WTC11 (cell line): Measurements from ENCODE around the gene CAMKMT. TPM values are rescaled to one million over a fixed set of nuclear protein-coding genes. Genes with fewer than 3 reads are reported as not detected.

ENCODE experiments used
- ATAC-seq: fragments of 200-7000 bp; cut with Tn5 transposase; 2 replicates; pipeline ENCODE4 v1.10.0; 2021; ENCODE audit warnings: mild to moderate bottlenecking, moderate library complexity
- CTCF ChIA-PET: fragments of 300-600 bp; sonication (Branson Sonifier 250); formaldehyde crosslinking; loops from one replicate; lab custom pipeline; 2021; ENCODE audit warnings: antibody characterized with exemption; lab: Charles Lee
- POLR2A ChIA-PET: fragments of 350-600 bp; sonication (Branson Sonifier 250); formaldehyde crosslinking; loops from one replicate; lab custom pipeline; 2021; ENCODE audit warnings: antibody characterized with exemption; lab: Charles Lee
- DNase-seq: peaks from one replicate; pipeline ENCODE4 v3.0.0; 2021; ENCODE audit warnings: low spot score
- H3K27ac Mint-ChIP-seq: 2 replicates; pipeline ENCODE4 v1.8.0; 2021; ENCODE audit warnings: mixed read lengths
- H3K27me3 Mint-ChIP-seq: 2 replicates; pipeline ENCODE4 v1.8.0; 2021; ENCODE audit warnings: low read depth, mild to moderate bottlenecking, moderate library complexity, mixed read lengths
- H3K36me3 Mint-ChIP-seq: 2 replicates; pipeline ENCODE4 v1.8.0; 2021; ENCODE audit warnings: mixed read lengths
- H3K4me1 Mint-ChIP-seq: 2 replicates; pipeline ENCODE4 v1.8.0; 2022; ENCODE audit warnings: mixed read lengths
- H3K4me3 Mint-ChIP-seq: 2 replicates; pipeline ENCODE4 v1.8.0; 2021; ENCODE audit warnings: mild to moderate bottlenecking, moderate library complexity, mixed read lengths
- H3K9me3 Mint-ChIP-seq: 2 replicates; pipeline ENCODE4 v1.8.0; 2021; ENCODE audit warnings: mixed read lengths
- FOXJ3 ChIP-seq: sonication (generic); formaldehyde crosslinking; IDR thresholded peaks from 2 replicates; pipeline ENCODE4 v1.9.0; 2021; ENCODE audit warnings: missing genetic modification reagents, mild to moderate bottlenecking, borderline replicate concordance
- FOXK1 ChIP-seq: sonication (generic); formaldehyde crosslinking; IDR thresholded peaks from 2 replicates; pipeline ENCODE4 v1.8.0; 2022; ENCODE audit warnings: mild to moderate bottlenecking, moderate library complexity, missing genetic modification reagents
- GABPB1 ChIP-seq: sonication (generic); formaldehyde crosslinking; IDR thresholded peaks from 2 replicates; pipeline ENCODE4 v1.8.1; 2023; ENCODE audit warnings: mild to moderate bottlenecking, missing genetic modification reagents
- HMGA2 ChIP-seq: fragments of 250-450 bp; sonication (Bioruptor Pico); IDR thresholded peaks from 2 replicates; pipeline ENCODE4 v1.4.0; 2021; ENCODE audit warnings: mild to moderate bottlenecking, moderate library complexity
- IRF2 ChIP-seq: sonication (generic); formaldehyde crosslinking; IDR thresholded peaks from 2 replicates; pipeline ENCODE4 v1.8.0; 2022; ENCODE audit warnings: low read depth, missing genetic modification reagents, borderline replicate concordance
- JAZF1 ChIP-seq: fragments of 250-450 bp; sonication (Bioruptor Pico); IDR thresholded peaks from 2 replicates; pipeline ENCODE4 v1.9.0; 2021; ENCODE audit warnings: moderate library complexity, mild to moderate bottlenecking, inconsistent platforms
- JUN ChIP-seq: sonication (generic); formaldehyde crosslinking; IDR thresholded peaks from 2 replicates; pipeline ENCODE4 v1.8.0; 2023; ENCODE audit warnings: mild to moderate bottlenecking, missing genetic modification reagents
- MYBL2 ChIP-seq: sonication (generic); formaldehyde crosslinking; IDR thresholded peaks from 2 replicates; pipeline ENCODE4 v1.8.1; 2023; ENCODE audit warnings: mild to moderate bottlenecking, moderate library complexity, missing genetic modification reagents
- TEAD1 ChIP-seq: sonication (generic); formaldehyde crosslinking; IDR thresholded peaks from 2 replicates; pipeline ENCODE4 v1.8.0; 2022; ENCODE audit warnings: mild to moderate bottlenecking, missing genetic modification reagents
- TEAD4 ChIP-seq: sonication (generic); formaldehyde crosslinking; IDR thresholded peaks from 2 replicates; pipeline ENCODE4 v1.8.0; 2022; ENCODE audit warnings: mild to moderate bottlenecking, missing genetic modification reagents
- ZNF121 ChIP-seq: sonication (generic); formaldehyde crosslinking; IDR thresholded peaks from 2 replicates; pipeline ENCODE4 v1.8.0; 2023; ENCODE audit warnings: missing genetic modification reagents
- ZNF232 ChIP-seq: sonication (generic); formaldehyde crosslinking; IDR thresholded peaks from 2 replicates; pipeline ENCODE4 v1.8.0; 2022; ENCODE audit warnings: mild to moderate bottlenecking, missing genetic modification reagents
- ZNF416 ChIP-seq: fragments of 250-450 bp; sonication (Bioruptor Pico); IDR thresholded peaks from 2 replicates; pipeline ENCODE4 v1.9.0; 2021; ENCODE audit warnings: mild to moderate bottlenecking, inconsistent platforms
- ZNF671 ChIP-seq: fragments of 250-450 bp; sonication (Bioruptor Pico); IDR thresholded peaks from 2 replicates; pipeline ENCODE4 v1.8.0; 2021; ENCODE audit warnings: mild to moderate bottlenecking
- total RNA-seq: library from RNA; stranded (reverse); gene quantifications from 3 replicates; pipeline ENCODE4 v1.2.3, GENCODE V29; 2021
- TF ChIP-seq, protein P1 (sequence below): sonication (generic); formaldehyde crosslinking; IDR thresholded peaks from 2 replicates; pipeline ENCODE4 v1.8.0; 2022; ENCODE audit warnings: mild to moderate bottlenecking, missing genetic modification reagents
- TF ChIP-seq, protein P2 (sequence below): sonication (generic); formaldehyde crosslinking; IDR thresholded peaks from 2 replicates; pipeline ENCODE4 v1.8.1; 2022; ENCODE audit warnings: low read depth, missing genetic modification reagents, borderline replicate concordance
- TF ChIP-seq, protein P3 (sequence below): sonication (generic); formaldehyde crosslinking; IDR thresholded peaks from 2 replicates; pipeline ENCODE4 v1.8.0; 2022; ENCODE audit warnings: mild to moderate bottlenecking, missing genetic modification reagents
- TF ChIP-seq, protein P4 (sequence below): sonication (generic); formaldehyde crosslinking; IDR thresholded peaks from 2 replicates; pipeline ENCODE4 v1.8.1; 2023; ENCODE audit warnings: mild to moderate bottlenecking, moderate library complexity, missing genetic modification reagents
- TF ChIP-seq, protein P5 (sequence below): sonication (generic); formaldehyde crosslinking; IDR thresholded peaks from 2 replicates; pipeline ENCODE4 v1.8.1; 2023; ENCODE audit warnings: mild to moderate bottlenecking, missing genetic modification reagents
- TF ChIP-seq, protein P6 (sequence below): sonication (generic); formaldehyde crosslinking; IDR thresholded peaks from 2 replicates; pipeline ENCODE4 v1.8.0; 2022; ENCODE audit warnings: mild to moderate bottlenecking, missing genetic modification reagents
- TF ChIP-seq, protein P7 (sequence below): sonication (generic); formaldehyde crosslinking; conservative IDR thresholded peaks from 2 replicates; pipeline ENCODE4 v1.8.1; 2023; ENCODE audit warnings: mild to moderate bottlenecking, low read depth, missing genetic modification reagents, moderate library complexity
- TF ChIP-seq, protein P8 (sequence below): fragments of 250-450 bp; sonication (Bioruptor Pico); IDR thresholded peaks from 2 replicates; pipeline ENCODE4 v1.9.0; 2021; ENCODE audit warnings: mild to moderate bottlenecking
- TF ChIP-seq, protein P9 (sequence below): sonication (generic); formaldehyde crosslinking; IDR thresholded peaks from 2 replicates; pipeline ENCODE4 v1.8.1; 2022; ENCODE audit warnings: mild to moderate bottlenecking, moderate library complexity, missing genetic modification reagents

Gene CAMKMT
- total RNA-seq, 1 experiment from 2014 or later = 20.6 TPM

DNA sequence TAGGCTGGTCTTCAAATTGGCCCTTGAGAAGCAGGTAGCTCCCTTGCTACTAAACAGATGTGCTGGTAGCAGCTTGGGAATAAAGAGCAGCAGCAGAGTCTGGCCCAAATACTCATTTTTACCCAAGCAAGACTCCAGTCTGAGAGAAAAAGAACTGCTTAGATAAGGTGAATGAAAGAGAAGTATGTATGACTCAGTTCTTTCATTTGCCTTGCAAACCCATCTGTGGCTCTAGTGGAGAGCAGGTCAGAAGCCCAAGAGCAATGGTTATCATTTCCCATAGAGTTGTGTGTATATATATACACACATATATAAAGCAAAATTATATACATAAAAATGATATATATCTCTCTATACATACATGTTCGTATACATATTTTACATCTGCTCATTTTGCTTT, 80.3 kb downstream of the CAMKMT start:
- H3K4me3 Mint-ChIP-seq = no peak overlapping the region
- peaks cover 28% of the 10 kb centered on the region for H3K36me3 Mint-ChIP-seq
- H3K27ac Mint-ChIP-seq = no peak overlapping the region
- CTCF ChIA-PET = interaction anchor here (0.7 to 1.4 kb wide), 3 partner anchors 11 to 49 kb away, joined by 3 to 5 read pairs (median 4); no protein-coding TSS in a partner anchor
- DNase-seq (no peak), ATAC-seq (no peak)
- H3K27me3 Mint-ChIP-seq = no peaks in the 10 kb centered on the region
- peaks cover 20% of the 10 kb centered on the region for H3K9me3 Mint-ChIP-seq
- POLR2A ChIA-PET = no interaction called here
- no peak for TF ChIP-seq ZNF416 (CRISPR knock-in tag)
- TF ChIP-seq, protein P1, sequence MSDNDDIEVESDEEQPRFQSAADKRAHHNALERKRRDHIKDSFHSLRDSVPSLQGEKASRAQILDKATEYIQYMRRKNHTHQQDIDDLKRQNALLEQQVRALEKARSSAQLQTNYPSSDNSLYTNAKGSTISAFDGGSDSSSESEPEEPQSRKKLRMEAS (CRISPR knock-in tag) = no peak
- TF ChIP-seq, protein P2, sequence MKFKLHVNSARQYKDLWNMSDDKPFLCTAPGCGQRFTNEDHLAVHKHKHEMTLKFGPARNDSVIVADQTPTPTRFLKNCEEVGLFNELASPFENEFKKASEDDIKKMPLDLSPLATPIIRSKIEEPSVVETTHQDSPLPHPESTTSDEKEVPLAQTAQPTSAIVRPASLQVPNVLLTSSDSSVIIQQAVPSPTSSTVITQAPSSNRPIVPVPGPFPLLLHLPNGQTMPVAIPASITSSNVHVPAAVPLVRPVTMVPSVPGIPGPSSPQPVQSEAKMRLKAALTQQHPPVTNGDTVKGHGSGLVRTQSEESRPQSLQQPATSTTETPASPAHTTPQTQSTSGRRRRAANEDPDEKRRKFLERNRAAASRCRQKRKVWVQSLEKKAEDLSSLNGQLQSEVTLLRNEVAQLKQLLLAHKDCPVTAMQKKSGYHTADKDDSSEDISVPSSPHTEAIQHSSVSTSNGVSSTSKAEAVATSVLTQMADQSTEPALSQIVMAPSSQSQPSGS (CRISPR knock-in tag) = no peak
- TF ChIP-seq JAZF1 (CRISPR knock-in tag) = no peak
- TF ChIP-seq TEAD1 (CRISPR knock-in tag) = no peak
- no peak for TF ChIP-seq MYBL2 (CRISPR knock-in tag)
- TF ChIP-seq, protein P3, sequence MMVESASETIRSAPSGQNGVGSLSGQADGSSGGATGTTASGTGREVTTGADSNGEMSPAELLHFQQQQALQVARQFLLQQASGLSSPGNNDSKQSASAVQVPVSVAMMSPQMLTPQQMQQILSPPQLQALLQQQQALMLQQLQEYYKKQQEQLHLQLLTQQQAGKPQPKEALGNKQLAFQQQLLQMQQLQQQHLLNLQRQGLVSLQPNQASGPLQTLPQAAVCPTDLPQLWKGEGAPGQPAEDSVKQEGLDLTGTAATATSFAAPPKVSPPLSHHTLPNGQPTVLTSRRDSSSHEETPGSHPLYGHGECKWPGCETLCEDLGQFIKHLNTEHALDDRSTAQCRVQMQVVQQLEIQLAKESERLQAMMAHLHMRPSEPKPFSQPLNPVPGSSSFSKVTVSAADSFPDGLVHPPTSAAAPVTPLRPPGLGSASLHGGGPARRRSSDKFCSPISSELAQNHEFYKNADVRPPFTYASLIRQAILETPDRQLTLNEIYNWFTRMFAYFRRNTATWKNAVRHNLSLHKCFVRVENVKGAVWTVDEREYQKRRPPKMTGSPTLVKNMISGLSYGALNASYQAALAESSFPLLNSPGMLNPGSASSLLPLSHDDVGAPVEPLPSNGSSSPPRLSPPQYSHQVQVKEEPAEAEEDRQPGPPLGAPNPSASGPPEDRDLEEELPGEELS = no peak
- no peak for TF ChIP-seq IRF2 (CRISPR knock-in tag)
- no peak for TF ChIP-seq FOXJ3
- no peak for TF ChIP-seq ZNF232
- TF ChIP-seq, protein P4, sequence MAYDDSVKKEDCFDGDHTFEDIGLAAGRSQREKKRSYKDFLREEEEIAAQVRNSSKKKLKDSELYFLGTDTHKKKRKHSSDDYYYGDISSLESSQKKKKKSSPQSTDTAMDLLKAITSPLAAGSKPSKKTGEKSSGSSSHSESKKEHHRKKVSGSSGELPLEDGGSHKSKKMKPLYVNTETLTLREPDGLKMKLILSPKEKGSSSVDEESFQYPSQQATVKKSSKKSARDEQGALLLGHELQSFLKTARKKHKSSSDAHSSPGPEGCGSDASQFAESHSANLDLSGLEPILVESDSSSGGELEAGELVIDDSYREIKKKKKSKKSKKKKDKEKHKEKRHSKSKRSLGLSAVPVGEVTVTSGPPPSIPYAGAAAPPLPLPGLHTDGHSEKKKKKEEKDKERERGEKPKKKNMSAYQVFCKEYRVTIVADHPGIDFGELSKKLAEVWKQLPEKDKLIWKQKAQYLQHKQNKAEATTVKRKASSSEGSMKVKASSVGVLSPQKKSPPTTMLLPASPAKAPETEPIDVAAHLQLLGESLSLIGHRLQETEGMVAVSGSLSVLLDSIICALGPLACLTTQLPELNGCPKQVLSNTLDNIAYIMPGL (CRISPR knock-in tag) = no peak
- TF ChIP-seq ZNF121 = no peak
- TF ChIP-seq, protein P5, sequence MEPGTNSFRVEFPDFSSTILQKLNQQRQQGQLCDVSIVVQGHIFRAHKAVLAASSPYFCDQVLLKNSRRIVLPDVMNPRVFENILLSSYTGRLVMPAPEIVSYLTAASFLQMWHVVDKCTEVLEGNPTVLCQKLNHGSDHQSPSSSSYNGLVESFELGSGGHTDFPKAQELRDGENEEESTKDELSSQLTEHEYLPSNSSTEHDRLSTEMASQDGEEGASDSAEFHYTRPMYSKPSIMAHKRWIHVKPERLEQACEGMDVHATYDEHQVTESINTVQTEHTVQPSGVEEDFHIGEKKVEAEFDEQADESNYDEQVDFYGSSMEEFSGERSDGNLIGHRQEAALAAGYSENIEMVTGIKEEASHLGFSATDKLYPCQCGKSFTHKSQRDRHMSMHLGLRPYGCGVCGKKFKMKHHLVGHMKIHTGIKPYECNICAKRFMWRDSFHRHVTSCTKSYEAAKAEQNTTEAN (CRISPR knock-in tag) = no peak
- no peak for TF ChIP-seq HMGA2 (CRISPR knock-in tag)
- H3K4me1 Mint-ChIP-seq = peaks cover 46% of the 10 kb centered on the region

DNA sequence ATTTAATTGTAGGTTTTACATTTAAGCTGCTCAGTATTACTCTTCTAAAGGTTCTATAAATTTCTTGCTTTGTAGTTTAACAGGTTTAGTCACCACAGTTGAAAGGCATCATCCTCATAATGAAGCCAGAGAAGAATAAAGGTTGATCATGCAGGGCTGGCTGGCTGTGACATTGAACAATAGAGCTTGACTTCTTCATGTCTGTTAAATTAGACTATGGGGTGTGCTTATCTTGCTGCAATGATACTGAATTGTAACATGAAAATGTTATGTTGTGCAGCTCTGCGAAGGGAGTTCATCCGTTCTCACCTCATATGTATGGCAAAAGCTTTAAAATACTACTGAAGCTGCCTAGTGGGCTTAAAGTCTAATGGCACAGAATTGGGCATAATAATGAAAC, 81.8 kb downstream of the CAMKMT start:
- Mint-ChIP-seq H3K27me3 (no peaks in the 10 kb centered on the region), H3K4me1 (peaks cover 34% of the 10 kb centered on the region), H3K9me3 (peaks cover 20% of the 10 kb centered on the region), H3K27ac (no peak overlapping the region), H3K36me3 (peaks cover 28% of the 10 kb centered on the region), H3K4me3 (no peak overlapping the region)
- POLR2A ChIA-PET = no interaction called here
- CTCF ChIA-PET = no interaction called here
- DNase-seq = no peak
- no peak for ATAC-seq
- TF ChIP-seq, protein P6, sequence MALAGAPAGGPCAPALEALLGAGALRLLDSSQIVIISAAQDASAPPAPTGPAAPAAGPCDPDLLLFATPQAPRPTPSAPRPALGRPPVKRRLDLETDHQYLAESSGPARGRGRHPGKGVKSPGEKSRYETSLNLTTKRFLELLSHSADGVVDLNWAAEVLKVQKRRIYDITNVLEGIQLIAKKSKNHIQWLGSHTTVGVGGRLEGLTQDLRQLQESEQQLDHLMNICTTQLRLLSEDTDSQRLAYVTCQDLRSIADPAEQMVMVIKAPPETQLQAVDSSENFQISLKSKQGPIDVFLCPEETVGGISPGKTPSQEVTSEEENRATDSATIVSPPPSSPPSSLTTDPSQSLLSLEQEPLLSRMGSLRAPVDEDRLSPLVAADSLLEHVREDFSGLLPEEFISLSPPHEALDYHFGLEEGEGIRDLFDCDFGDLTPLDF (CRISPR knock-in tag) = no peak
- no peak for TF ChIP-seq TEAD4 (CRISPR knock-in tag)
- TF ChIP-seq ZNF671 (CRISPR knock-in tag) = no peak
- TF ChIP-seq GABPB1 (CRISPR knock-in tag) = no peak
- TF ChIP-seq, protein P7, sequence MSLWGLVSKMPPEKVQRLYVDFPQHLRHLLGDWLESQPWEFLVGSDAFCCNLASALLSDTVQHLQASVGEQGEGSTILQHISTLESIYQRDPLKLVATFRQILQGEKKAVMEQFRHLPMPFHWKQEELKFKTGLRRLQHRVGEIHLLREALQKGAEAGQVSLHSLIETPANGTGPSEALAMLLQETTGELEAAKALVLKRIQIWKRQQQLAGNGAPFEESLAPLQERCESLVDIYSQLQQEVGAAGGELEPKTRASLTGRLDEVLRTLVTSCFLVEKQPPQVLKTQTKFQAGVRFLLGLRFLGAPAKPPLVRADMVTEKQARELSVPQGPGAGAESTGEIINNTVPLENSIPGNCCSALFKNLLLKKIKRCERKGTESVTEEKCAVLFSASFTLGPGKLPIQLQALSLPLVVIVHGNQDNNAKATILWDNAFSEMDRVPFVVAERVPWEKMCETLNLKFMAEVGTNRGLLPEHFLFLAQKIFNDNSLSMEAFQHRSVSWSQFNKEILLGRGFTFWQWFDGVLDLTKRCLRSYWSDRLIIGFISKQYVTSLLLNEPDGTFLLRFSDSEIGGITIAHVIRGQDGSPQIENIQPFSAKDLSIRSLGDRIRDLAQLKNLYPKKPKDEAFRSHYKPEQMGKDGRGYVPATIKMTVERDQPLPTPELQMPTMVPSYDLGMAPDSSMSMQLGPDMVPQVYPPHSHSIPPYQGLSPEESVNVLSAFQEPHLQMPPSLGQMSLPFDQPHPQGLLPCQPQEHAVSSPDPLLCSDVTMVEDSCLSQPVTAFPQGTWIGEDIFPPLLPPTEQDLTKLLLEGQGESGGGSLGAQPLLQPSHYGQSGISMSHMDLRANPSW (CRISPR knock-in tag) = no peak
- TF ChIP-seq, protein P4 (CRISPR knock-in tag) = no peak
- TF ChIP-seq JUN = no peak
- no peak for TF ChIP-seq FOXK1 (CRISPR knock-in tag)
- TF ChIP-seq, protein P8, sequence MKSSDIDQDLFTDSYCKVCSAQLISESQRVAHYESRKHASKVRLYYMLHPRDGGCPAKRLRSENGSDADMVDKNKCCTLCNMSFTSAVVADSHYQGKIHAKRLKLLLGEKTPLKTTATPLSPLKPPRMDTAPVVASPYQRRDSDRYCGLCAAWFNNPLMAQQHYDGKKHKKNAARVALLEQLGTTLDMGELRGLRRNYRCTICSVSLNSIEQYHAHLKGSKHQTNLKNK (CRISPR knock-in tag) = no peak
- no peak for TF ChIP-seq ZNF121
- TF ChIP-seq, protein P9, sequence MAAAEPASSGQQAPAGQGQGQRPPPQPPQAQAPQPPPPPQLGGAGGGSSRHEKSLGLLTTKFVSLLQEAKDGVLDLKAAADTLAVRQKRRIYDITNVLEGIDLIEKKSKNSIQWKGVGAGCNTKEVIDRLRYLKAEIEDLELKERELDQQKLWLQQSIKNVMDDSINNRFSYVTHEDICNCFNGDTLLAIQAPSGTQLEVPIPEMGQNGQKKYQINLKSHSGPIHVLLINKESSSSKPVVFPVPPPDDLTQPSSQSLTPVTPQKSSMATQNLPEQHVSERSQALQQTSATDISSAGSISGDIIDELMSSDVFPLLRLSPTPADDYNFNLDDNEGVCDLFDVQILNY (CRISPR knock-in tag) = no peak
